ENCODE measurements around the gene TBCCD1. TPM values are rescaled to one million over a fixed set of nuclear protein-coding genes. Genes with fewer than 3 reads are reported as not detected.
"Not testable (repeated sequence)": the region's sequence is repeated elsewhere in the genome, so short reads cannot be mapped to it uniquely, and the experiment has no call there.

Gene TBCCD1
- total RNA-seq, 4 donors from 2014 or later: 16.6 to 19.8 (median 17.6) TPM

DNA sequence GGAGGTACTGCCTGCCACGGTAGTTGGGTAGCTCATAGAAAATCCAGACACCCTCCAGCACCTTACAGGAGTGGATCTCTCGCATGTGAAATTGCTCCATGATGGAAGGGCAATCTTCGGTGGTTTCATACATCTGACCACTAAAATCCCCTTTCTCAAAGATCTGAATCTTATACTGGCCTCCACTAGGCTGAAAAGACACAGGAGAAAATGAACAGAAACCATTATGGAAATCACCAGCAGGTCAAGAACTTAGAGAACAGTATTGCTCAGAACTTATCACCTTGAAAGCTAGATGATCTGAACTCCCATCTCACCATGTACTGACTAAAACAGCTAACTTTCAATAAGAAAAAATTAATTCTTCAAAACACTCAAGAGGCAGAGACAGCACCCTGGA lies 28.4 kb downstream of the TBCCD1 start:
- WGBS: 100% methylated on average over 3 of the region's 3 CpGs
- DNase-seq (ENCODE audit: low spot score in 2 of 2): no peak
- no peak for TF ChIP-seq CTCF (IDR thresholded peaks at IDR 0.05)
- TF ChIP-seq POLR2AphosphoS5 (IDR thresholded peaks at IDR 0.05): no peak
- TF ChIP-seq EP300 (IDR thresholded peaks at IDR 0.05): no peak
- TF ChIP-seq POLR2A (IDR thresholded peaks at IDR 0.05): no peak

GRCh38 chr3:186536883-186537844 lies 30.0 kb downstream of the TBCCD1 start:
- H3K4me3 ChIP-seq: no peak overlapping the region
- no peaks in the 10 kb centered on the region for H3K9me3 ChIP-seq
- DNase-seq (ENCODE audit: low spot score in 2 of 2): no peak
- TF ChIP-seq CTCF (IDR thresholded peaks at IDR 0.05): no peak
- TF ChIP-seq EP300 (IDR thresholded peaks at IDR 0.05): no peak
- TF ChIP-seq POLR2AphosphoS5 (IDR thresholded peaks at IDR 0.05): no peak
- no peak for TF ChIP-seq POLR2A (IDR thresholded peaks at IDR 0.05)
- H3K27ac ChIP-seq: no peak overlapping the region
- peaks cover 7% of the 10 kb centered on the region for H3K4me1 ChIP-seq
- no peaks in the 10 kb centered on the region for H3K27me3 ChIP-seq
- no peaks in the 10 kb centered on the region for H3K36me3 ChIP-seq

More for the DNA sequence above, 28.4 kb downstream of the TBCCD1 start:
- Histone ChIP-seq H3K27me3 (no peaks in the 10 kb centered on the region), H3K36me3 (peaks cover 4% of the 10 kb centered on the region), H3K4me3 (no peak overlapping the region), H3K27ac (no peak overlapping the region), H3K9me3 (no peaks in the 10 kb centered on the region), H3K4me1 (peaks cover 7% of the 10 kb centered on the region)

DNA sequence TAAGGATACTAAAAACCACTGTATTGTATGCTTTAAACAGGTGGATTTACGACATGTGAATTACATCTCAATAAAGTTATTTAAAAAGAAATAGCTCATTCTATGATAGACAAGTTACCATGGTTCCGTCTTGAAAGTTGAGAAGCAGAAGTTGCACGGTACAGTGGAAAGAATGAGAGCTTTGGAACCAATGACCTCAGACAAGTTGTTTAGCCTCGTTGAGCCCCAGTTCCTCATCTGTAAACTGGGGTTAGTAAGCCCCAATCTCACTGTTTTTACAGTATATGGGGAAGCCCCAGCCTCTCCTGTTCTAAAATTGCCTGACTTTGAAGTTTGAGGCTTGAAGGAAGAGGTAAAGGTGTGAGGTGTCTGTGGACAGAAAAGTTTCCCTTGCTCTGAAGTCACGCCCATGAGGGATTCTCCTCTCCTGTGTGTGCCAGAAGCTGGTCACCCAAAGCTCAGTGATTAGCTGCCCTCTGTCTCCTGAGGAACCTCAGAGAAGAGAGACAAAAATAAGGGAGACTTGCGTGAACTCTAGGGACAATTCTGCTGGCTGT lies 32.9 kb downstream of the TBCCD1 start:
- WGBS: 80% methylated on average over 6 of the region's 6 CpGs
- no peaks in the 10 kb centered on the region for H3K36me3 ChIP-seq
- H3K27ac ChIP-seq: no peak overlapping the region
- no peaks in the 10 kb centered on the region for H3K4me1 ChIP-seq
- DNase-seq (ENCODE audit: low spot score in 2 of 2): no peak
- no peak for TF ChIP-seq EP300 (IDR thresholded peaks at IDR 0.05)
- TF ChIP-seq CTCF (IDR thresholded peaks at IDR 0.05): no peak
- TF ChIP-seq POLR2A (IDR thresholded peaks at IDR 0.05): no peak
- TF ChIP-seq POLR2AphosphoS5 (IDR thresholded peaks at IDR 0.05): no peak
- no peaks in the 10 kb centered on the region for H3K9me3 ChIP-seq
- no peak overlapping the region for H3K4me3 ChIP-seq
- no peaks in the 10 kb centered on the region for H3K27me3 ChIP-seq

GRCh38 chr3:186532598-186533072 lies 34.5 kb downstream of the TBCCD1 start:
- H3K27me3 ChIP-seq: no peaks in the 10 kb centered on the region
- no peak overlapping the region for H3K27ac ChIP-seq
- no peak for DNase-seq (ENCODE audit: low spot score in 2 of 2)
- no peaks in the 10 kb centered on the region for H3K4me1 ChIP-seq
- no peak overlapping the region for H3K4me3 ChIP-seq
- no peaks in the 10 kb centered on the region for H3K36me3 ChIP-seq
- TF ChIP-seq EP300 (IDR thresholded peaks at IDR 0.05) (no peak), CTCF (IDR thresholded peaks at IDR 0.05) (no peak), POLR2A (IDR thresholded peaks at IDR 0.05) (no peak), POLR2AphosphoS5 (IDR thresholded peaks at IDR 0.05) (no peak)
- H3K9me3 ChIP-seq: no peaks in the 10 kb centered on the region
- 40% methylated on average over 1 of the region's 1 CpG for WGBS

- 96% methylated on average over 3 of the region's 3 CpGs for WGBS
Measured at GRCh38 chr3:186531694-186532093, 35.4 kb downstream of the TBCCD1 start.

More at GRCh38 chr3:186531694-186532093, 35.4 kb downstream of the TBCCD1 start:
- H3K27me3 ChIP-seq; H3K9me3 ChIP-seq; H3K27ac ChIP-seq; H3K36me3 ChIP-seq; DNase-seq (ENCODE audit: low spot score in 2 of 2); H3K4me1 ChIP-seq; H3K4me3 ChIP-seq: not testable (repeated sequence)
